Neuronal stem cell (in vitro differentiated cells): ENCODE results near the gene BAIAP2.

Experiments used
- DNase-seq: peaks from one replicate; pipeline ENCODE4 v3.0.0-alpha.2; 2013; ENCODE audit warnings: low spot score
- H2AFZ ChIP-seq: one replicate; pipeline ENCODE4 v1.6.1; 2013; ENCODE audit warnings: mild to moderate bottlenecking, low read length, inconsistent platforms
- H2AK5ac ChIP-seq: 2 replicates; pipeline ENCODE4 v1.6.1; 2013; ENCODE audit warnings: low read depth, mild to moderate bottlenecking, inconsistent platforms, low read length, moderate library complexity, mixed read lengths
- H2BK120ac ChIP-seq: 2 replicates; pipeline ENCODE4 v1.6.1; 2013; ENCODE audit warnings: low read depth, mild to moderate bottlenecking, inconsistent platforms, low read length, moderate library complexity, mixed read lengths
- H2BK12ac ChIP-seq: one replicate; pipeline ENCODE4 v1.6.1; 2013; ENCODE audit warnings: low read length, inconsistent platforms
- H2BK15ac ChIP-seq: 2 replicates; pipeline ENCODE4 v1.6.1; 2013; ENCODE audit warnings: mild to moderate bottlenecking, low read length, inconsistent platforms, mixed read lengths
- H2BK5ac ChIP-seq: one replicate; pipeline ENCODE4 v1.6.1; 2013; ENCODE audit warnings: inconsistent platforms, mild to moderate bottlenecking, low read length, moderate library complexity
- H3K14ac ChIP-seq: one replicate; pipeline ENCODE4 v1.6.1; 2013; ENCODE audit warnings: low read length, inconsistent platforms
- H3K18ac ChIP-seq: 2 replicates; pipeline ENCODE4 v1.6.1; 2013; ENCODE audit warnings: low read length, inconsistent platforms
- H3K23ac ChIP-seq: 2 replicates; pipeline ENCODE4 v1.6.1; 2013; ENCODE audit warnings: low read depth, mild to moderate bottlenecking, mixed read lengths, low read length, inconsistent platforms; ENCODE audit not compliant: poor library complexity
- H3K27ac ChIP-seq: replicated peaks from 3 replicates; pipeline ENCODE4 v1.5.1; 2013; ENCODE audit warnings: low read length, inconsistent platforms
- H3K27me3 ChIP-seq, 3 experiments: 2 replicates each; pipeline ENCODE4 v1.6.1; 2013; ENCODE audit warnings: low read length in 3 of 3, mild to moderate bottlenecking in 2 of 3, inconsistent platforms in 1 of 3, low read depth in 1 of 3, mixed read lengths in 1 of 3, moderate library complexity in 1 of 3; ENCODE audit not compliant: control insufficient read depth in 3 of 3, insufficient read depth in 3 of 3
- H3K36me3 ChIP-seq, 2 donors: replicated peaks in 1 of 2; 2 replicates each; pipeline ENCODE4 v1.6.1; 2013; ENCODE audit warnings: low read length in 2 of 2; ENCODE audit not compliant: control insufficient read depth in 2 of 2, insufficient read depth in 2 of 2
- H3K4ac ChIP-seq: 2 replicates; pipeline ENCODE4 v1.6.1; 2013; ENCODE audit warnings: inconsistent platforms, mild to moderate bottlenecking, low read length, moderate library complexity
- H3K4me1 ChIP-seq, 2 donors: 1 replicate in 1 of 2; 2 replicates in 1 of 2; pipeline ENCODE4 v1.6.1; 2013; ENCODE audit warnings: low read length in 2 of 2, low read depth in 1 of 2; ENCODE audit not compliant: control insufficient read depth in 2 of 2, insufficient read depth in 1 of 2
- H3K4me2 ChIP-seq: one replicate; pipeline ENCODE4 v1.6.1; 2013; ENCODE audit warnings: mild to moderate bottlenecking, low read length, inconsistent platforms; ENCODE audit not compliant: insufficient read depth, poor library complexity, severe bottlenecking
- H3K4me3 ChIP-seq, 2 donors: 2 replicates each; pipeline ENCODE4 v1.5.1; 2013; ENCODE audit warnings: low read length in 2 of 2, mild to moderate bottlenecking in 2 of 2, inconsistent platforms in 1 of 2, moderate library complexity in 1 of 2
- H3K79me1 ChIP-seq: one replicate; pipeline ENCODE4 v1.6.1; 2013; ENCODE audit warnings: low read depth, mild to moderate bottlenecking, inconsistent platforms, low read length, moderate library complexity
- H3K9ac ChIP-seq: one replicate; pipeline ENCODE4 v1.6.1; 2013; ENCODE audit warnings: mild to moderate bottlenecking, low read depth, low read length, inconsistent platforms; ENCODE audit not compliant: poor library complexity
- H3K9me3 ChIP-seq, 2 donors: replicated peaks in 1 of 2; 2 replicates each; pipeline versions ENCODE3 to v1.6.1; 2013; ENCODE audit warnings: low read length in 2 of 2, mild to moderate bottlenecking in 2 of 2, inconsistent platforms in 1 of 2, low read depth in 1 of 2, mixed read lengths in 1 of 2, moderate library complexity in 1 of 2; ENCODE audit not compliant: control insufficient read depth in 2 of 2, insufficient read depth in 1 of 2
- H4K8ac ChIP-seq: one replicate; pipeline ENCODE4 v1.6.1; 2013; ENCODE audit warnings: low read depth, mild to moderate bottlenecking, inconsistent platforms, low read length, moderate library complexity
- H4K91ac ChIP-seq: one replicate; pipeline ENCODE4 v1.6.1; 2013; ENCODE audit warnings: low read length, low read depth, mild to moderate bottlenecking, inconsistent platforms; ENCODE audit not compliant: poor library complexity
- WGBS, 2 donors: extraction: QIAGEN DNeasy Blood & Tissue Kit; methylation state at CpG; one replicate each; pipeline ENCODE4 v1.1.7; 2013; ENCODE audit warnings: missing lambda C conversion rate in 2 of 2, mixed read lengths in 1 of 2; ENCODE audit not compliant: insufficient read length in 2 of 2, insufficient replicate concordance in 1 of 2; ENCODE audit errors: extremely low coverage in 2 of 2; 5-methylcytosine and 5-hydroxymethylcytosine counted together

The BAIAP2 gene

DNA sequence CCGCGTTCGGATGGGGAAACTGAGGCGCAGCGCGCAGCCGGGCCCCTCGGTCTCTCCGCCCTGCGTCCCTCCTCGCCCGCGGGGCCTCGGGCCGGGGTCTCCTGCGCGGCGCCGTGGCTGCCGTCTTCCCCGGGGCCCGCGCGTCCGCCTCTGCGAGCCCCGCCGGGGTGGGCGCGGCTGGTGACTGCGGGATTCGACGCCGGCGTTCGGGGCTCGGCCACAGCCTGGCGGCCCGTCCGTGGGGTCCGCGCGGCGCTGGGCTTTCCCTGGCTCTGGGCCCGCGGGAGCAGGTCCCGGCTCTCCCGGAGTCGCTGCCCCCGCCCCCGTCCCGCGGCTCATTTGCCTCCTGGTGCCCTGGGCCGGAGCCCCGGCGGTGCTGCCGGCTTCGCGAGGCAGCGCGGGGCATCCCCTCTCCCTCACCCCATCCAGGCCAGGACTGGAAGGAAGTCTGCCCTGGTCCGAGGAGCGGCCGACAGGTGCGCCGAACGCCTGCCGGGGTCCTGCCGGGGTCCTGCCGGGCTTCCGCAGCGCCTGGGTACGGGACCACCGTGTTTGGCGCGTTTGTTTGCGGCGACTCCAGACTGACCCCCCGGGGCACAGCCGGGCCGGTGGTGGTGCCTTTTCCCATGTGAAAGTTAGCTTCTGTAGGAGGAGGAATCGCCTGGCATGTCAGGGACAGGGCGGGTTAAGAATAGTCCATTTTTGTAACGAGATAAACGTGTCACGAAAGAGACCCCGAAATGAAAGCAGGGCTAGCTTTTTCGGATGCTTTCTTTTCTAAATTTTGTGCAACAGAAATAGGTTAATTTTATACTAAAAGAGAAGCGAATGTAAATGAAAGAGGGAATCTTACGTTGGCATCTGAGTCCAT is 42.6 kb upstream of the BAIAP2 start:
- Histone ChIP-seq H2BK120ac (peak overlapping the region; percentile 81), H4K8ac (no peak overlapping the region), H3K79me1 (peaks cover 7% of the 10 kb centered on the region), H3K4me2 (peak overlapping the region; percentile 94), H3K4me3 (peak overlapping the region; percentile 73 to 95), H3K27ac (no peak overlapping the region), H3K9me3 (no peaks in the 10 kb centered on the region), H3K4ac (no peak overlapping the region), H2BK15ac (peak overlapping the region; percentile 55), H3K9ac (peak overlapping the region; percentile 93), H2BK12ac (no peak overlapping the region), H3K4me1 (peaks cover 4 to 18% of the 10 kb centered on the region in 2 donors), H3K27me3 (peaks cover 0 to 3% (median under 1%) of the 10 kb centered on the region in 3 experiments), H2AK5ac (peak overlapping the region; percentile 92), H3K18ac (peak overlapping the region; percentile 74), H2AFZ (peak overlapping the region; percentile 90), H3K23ac (no peak overlapping the region), H3K14ac (peak overlapping the region; percentile 21), H2BK5ac (peak overlapping the region; percentile 66), H3K36me3 (peaks cover 14 to 24% of the 10 kb centered on the region in 2 donors), H4K91ac (no peak overlapping the region)
- no CpG with 5 or more reads among the region's 90 CpGs for WGBS, 2 donors
- no peak for DNase-seq

- Histone ChIP-seq H2AFZ (no peak overlapping the region), H2BK12ac (no peak overlapping the region), H3K14ac (no peak overlapping the region), H3K36me3 (peaks cover 15 to 32% of the 10 kb centered on the region in 2 donors), H2BK5ac (no peak overlapping the region), H4K8ac (no peak overlapping the region), H3K79me1 (peaks cover 7% of the 10 kb centered on the region), H3K9ac (peak overlapping the region; percentile 44), H3K9me3 (no peaks in the 10 kb centered on the region), H3K27me3 (peaks cover 0 to 3% (median 0%) of the 10 kb centered on the region in 3 experiments), H3K4me2 (peak overlapping the region; percentile 29), H3K4me3 (peak overlapping the region in 1 of 2 donors; percentile 73), H3K23ac (no peak overlapping the region), H3K18ac (no peak overlapping the region), H3K4ac (no peak overlapping the region), H3K4me1 (peaks cover 4 to 11% of the 10 kb centered on the region in 2 donors), H3K27ac (no peak overlapping the region), H2AK5ac (no peak overlapping the region), H4K91ac (no peak overlapping the region), H2BK15ac (no peak overlapping the region), H2BK120ac (no peak overlapping the region)
- no CpG with 5 or more reads among the region's 18 CpGs for WGBS, 2 donors
- DNase-seq, result no peak
Measured at GRCh38 chr17:80992948-80993624, 41.9 kb upstream of the BAIAP2 start.

GRCh38 chr17:80995131-80995530 is 39.8 kb upstream of the BAIAP2 start:
- no peak overlapping the region for H2BK120ac ChIP-seq
- H2BK12ac ChIP-seq, result no peak overlapping the region
- no peak for DNase-seq
- WGBS, 2 donors, result no CpG with 5 or more reads among the region's 13 CpGs
- no peak overlapping the region for H3K9ac ChIP-seq
- H3K4me1 ChIP-seq, result peaks cover 3 to 7% of the 10 kb centered on the region in 2 donors
- peaks cover 5% of the 10 kb centered on the region for H3K79me1 ChIP-seq
- H3K23ac ChIP-seq, result no peak overlapping the region
- H3K14ac ChIP-seq, result no peak overlapping the region
- H3K18ac ChIP-seq, result no peak overlapping the region
- no peak overlapping the region for H2AK5ac ChIP-seq
- no peak overlapping the region for H3K4me2 ChIP-seq
- H3K36me3 ChIP-seq, result peaks cover 24 to 53% of the 10 kb centered on the region in 2 donors
- no peak overlapping the region for H3K4ac ChIP-seq
- H2BK5ac ChIP-seq, result no peak overlapping the region
- H3K4me3 ChIP-seq, result no peak overlapping the region
- H4K91ac ChIP-seq, result no peak overlapping the region
- no peak overlapping the region for H3K27ac ChIP-seq
- H3K9me3 ChIP-seq, result no peaks in the 10 kb centered on the region
- no peak overlapping the region for H4K8ac ChIP-seq
- H2BK15ac ChIP-seq, result no peak overlapping the region
- H2AFZ ChIP-seq, result no peak overlapping the region
- no peaks in the 10 kb centered on the region for H3K27me3 ChIP-seq
